NCI-H524 treated with DMSO at 0.1 percent for 48 hours (cell line): Measurements from ENCODE around the gene SEMA4G.

Experiments used
- DNase-seq: peaks from one replicate; lab custom pipeline; 2025; lab: John Stamatoyannopoulos, UW

Gene SEMA4G, protein sequence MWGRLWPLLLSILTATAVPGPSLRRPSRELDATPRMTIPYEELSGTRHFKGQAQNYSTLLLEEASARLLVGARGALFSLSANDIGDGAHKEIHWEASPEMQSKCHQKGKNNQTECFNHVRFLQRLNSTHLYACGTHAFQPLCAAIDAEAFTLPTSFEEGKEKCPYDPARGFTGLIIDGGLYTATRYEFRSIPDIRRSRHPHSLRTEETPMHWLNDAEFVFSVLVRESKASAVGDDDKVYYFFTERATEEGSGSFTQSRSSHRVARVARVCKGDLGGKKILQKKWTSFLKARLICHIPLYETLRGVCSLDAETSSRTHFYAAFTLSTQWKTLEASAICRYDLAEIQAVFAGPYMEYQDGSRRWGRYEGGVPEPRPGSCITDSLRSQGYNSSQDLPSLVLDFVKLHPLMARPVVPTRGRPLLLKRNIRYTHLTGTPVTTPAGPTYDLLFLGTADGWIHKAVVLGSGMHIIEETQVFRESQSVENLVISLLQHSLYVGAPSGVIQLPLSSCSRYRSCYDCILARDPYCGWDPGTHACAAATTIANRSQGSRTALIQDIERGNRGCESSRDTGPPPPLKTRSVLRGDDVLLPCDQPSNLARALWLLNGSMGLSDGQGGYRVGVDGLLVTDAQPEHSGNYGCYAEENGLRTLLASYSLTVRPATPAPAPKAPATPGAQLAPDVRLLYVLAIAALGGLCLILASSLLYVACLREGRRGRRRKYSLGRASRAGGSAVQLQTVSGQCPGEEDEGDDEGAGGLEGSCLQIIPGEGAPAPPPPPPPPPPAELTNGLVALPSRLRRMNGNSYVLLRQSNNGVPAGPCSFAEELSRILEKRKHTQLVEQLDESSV

DNA sequence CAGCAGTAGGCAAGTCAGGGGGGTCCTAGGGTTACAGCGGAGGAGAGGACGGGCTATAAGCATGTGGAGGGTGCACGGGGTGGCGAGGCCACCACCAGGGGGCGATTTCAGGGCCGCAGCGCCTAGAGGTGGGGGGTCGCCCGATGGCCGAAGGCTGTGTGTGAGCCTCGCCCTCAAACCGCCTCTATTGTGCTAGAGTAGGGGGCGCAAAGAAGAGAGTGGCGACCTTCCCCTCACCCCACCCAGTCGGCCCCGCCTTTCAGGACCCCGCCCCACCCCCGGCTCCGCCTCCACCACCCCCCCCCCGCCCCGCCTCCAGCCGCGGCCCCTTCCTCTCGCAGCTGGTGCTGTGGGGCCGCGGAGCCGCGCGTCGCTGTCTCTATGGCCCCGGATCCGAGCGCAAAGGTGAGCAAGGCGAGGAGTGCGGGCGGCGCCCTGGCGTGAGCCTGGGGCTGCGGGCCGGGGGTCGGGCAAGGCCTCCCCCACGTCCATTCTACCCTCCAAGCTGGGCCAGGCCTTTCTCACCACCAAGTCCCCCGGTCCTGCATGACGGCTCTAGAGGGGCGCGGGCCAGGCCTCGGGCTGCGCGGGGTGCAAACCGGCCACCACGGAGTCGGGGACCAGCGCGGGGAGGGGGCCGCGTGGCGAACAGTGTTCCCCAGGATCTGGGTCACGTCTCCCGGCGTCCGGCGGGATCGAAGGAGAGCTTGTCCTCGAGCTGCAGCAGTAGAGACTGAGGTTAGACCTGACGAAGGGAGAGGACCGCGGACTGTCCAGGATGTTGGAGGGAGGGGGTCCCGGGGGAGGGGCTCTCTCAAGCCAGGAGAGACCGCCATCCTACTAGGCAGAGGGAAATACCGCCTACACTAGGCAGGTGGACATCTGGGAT, at the start of gene SEMA4G:
Gene SEMA4G, plus strand, starts transcription at position 318 of the 889 bp plus-strand sequence. CDS start 3,409 bp downstream, outside the sequence.
- DNase-seq: no peak

DNA sequence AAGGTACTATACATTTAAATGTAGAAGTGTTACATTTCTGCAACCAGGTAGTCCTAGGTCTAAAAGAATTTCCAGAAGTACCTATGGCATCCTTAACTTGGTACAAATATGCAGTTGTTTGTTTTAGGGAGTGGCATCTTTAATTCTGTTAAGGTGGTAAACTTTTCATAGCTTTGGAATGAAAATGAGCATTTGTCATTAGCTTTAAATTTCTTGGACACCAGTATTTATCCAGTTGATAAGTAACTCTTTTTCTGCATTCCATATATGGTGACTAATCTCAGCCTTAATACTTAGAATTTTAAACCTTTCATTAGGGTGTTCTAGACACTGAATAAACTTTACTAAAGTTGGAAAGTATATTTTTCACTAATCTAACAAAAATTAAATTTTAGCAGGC, 45.7 kb upstream of the SEMA4G start:
- DNase-seq: no peak

DNA sequence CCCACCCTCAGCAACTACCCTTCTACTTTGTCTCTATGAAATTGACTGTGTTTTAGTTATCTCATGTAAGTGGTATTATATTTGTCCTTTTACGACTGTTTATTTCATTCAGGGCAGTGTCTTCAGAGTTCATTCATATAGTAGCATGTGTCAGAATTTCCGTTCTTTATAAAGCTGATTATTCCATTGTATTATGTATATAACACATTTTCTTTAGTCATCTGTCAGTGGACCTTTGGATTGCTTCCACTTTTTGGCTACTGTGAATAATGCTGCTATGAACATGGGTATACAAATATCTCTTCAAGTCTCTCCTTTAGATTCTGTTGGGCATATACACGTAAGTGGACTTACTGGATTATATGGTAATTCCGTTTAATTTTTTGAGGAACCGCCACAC, 42.0 kb upstream of the SEMA4G start:
- no peak for DNase-seq

DNA sequence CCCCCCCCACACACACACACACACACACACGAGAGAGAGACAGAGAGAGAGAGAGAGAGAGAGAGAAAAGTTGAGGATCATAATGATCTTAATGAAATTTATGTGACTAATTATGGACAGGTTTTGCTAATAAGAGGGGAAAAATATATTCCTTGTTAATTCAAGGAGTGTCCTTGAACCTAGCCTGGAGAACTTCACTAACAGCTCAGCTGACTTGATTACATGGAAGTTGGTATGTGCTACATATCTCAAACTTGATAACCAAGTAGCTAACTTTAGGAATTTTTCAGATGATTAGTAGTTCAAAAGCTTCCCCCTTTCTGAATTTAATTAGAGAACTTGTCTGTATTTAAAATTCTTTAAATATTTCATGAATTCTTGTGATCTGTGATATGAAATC, 41.3 kb upstream of the SEMA4G start:
- DNase-seq: no peak

DNA sequence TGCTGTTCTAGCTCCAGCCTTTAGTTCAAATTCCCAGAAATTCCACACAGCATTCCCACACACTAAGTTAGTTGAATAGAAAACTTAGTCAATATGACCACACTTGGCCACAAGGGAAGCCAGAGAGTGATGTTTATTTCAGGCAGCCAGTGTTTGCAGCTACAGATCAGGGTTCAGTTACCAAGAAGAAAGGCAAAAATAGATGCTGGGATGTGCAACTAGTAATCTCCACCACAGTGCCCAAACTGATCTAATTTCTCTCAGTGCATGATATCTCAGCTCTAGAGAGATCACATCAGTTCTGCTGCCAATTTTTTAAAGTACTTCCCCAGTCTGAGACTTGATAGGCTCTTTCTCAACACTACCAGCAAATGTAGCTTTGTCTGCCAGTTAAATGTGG, 38.9 kb upstream of the SEMA4G start:
- DNase-seq: no peak

DNA sequence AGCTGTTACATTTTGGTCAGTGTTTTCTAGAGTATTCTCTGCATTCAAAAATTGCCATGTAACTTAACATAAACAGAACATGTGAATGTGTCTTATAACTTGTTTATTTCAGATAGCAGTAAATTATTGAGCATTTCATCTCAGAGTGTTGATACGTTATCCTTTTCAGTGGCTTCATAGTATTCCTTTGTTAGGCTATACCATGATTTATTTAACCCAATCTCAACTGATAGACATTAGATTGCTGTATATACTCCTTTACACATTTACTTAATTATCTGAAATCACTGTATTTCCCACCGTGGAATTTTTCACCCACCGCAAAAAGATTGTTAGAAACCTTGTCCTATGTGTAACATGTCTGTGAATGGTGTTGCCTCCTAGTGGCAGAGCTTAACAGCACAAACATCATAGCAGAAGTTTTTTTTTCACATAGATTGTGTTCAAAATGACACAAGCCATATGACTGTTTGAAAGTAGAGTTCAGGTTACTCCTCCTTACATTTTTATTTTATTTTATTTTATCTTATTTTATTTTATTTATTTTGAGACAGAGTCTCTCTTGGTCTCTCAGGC, 35.1 kb upstream of the SEMA4G start:
- DNase-seq: no peak

DNA sequence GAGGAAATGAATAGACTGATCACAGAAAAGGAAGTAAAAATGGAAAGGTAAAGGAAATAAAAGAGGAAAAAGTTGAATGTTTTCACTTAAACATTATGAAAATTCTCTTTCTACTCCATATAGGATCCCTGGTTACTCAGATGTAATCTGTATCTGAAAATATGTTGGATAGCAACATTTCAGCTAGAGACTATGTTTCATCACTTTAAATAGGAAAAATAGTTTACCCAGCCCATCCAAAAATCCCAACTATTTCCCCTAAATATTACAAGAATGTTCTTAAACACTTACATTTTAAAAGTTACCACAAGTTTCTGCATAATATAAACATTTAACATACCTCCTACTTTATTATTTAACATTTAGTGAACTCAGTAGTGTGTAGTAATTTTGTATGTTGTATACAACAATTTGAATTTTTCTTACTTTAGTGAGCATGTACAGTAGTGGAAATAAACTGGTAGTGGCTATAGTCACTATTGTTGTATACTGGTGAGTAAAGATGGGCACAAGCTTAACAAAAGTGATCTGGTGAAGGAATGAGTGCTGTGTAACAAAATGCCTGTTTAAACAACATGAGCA, 29.4 kb upstream of the SEMA4G start:
- DNase-seq: no peak

DNA sequence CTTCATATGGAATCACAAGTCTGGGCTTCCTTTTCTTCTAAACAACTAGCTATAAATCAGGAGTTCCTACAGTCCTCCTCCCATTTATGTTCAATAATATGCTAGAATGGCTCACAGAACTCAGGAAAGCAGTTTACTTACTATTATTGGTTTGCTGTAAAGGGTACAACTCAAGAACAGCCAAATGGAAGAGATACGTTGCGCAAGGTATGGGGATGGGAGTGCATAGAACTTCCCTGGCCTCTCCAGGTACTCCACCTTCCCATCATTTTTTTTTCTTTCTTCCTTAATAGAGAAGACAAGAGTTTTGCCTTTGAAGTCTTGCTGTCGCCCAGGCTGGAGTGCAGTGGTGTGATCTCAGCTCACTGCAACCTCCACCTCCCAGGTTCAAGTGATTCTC, 27.1 kb upstream of the SEMA4G start:
- DNase-seq: no peak

DNA sequence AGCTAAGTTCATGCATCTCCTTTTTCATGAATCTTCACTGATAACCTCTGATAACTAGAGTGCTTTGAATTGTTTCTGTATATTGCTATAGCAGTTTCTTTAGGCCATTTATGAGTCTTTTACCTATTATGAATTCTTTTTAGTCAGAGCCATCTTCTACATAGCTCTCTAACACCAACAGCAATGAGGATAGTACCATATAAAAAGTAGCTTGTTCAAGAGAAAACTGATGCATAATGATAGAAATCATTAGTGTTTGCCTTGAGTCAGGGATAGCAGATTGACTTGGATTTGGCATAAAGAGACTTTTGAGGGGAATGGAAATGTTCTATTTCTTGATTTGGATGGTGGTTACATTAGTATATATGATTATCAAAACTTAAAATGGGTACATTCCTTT, 25.8 kb upstream of the SEMA4G start:
- DNase-seq: no peak

DNA sequence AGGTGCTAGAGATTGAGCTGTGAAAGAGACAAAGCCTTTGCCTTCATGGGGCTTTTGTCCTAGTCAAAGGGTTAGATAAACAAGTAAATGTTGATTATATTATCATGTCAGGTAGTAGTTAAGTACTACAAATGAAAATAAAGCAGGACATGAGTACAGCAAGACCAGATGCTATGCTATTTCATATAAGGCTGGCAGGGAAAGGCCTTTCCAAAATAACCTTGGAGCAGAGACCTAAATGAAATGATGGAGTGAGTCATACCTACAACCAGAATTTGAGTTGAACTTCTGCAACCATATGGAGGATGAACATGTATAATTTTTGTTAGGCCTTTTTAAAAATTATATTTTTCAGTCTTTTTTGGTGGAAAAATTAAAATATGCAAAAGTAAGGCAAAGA, 23.6 kb upstream of the SEMA4G start:
- DNase-seq: no peak

DNA sequence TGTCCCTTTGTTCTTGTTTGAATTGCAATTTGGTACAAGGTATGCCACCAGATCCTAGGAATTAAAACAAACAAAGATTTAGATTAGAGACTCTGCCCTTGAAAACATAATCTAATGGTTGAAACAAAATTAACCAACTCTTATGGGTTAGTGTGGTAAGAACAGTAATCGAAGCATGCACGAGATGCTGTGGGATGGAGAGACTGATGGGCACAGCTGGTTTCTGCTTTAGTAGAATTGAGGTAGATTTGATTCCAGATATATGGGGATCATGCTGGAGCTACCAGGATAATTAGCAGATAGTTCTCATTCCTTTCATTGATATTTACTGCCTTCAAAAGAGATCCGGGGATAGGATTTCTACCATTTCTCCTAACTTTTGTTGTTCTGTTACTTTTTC, 20.4 kb upstream of the SEMA4G start:
- DNase-seq: no peak

DNA sequence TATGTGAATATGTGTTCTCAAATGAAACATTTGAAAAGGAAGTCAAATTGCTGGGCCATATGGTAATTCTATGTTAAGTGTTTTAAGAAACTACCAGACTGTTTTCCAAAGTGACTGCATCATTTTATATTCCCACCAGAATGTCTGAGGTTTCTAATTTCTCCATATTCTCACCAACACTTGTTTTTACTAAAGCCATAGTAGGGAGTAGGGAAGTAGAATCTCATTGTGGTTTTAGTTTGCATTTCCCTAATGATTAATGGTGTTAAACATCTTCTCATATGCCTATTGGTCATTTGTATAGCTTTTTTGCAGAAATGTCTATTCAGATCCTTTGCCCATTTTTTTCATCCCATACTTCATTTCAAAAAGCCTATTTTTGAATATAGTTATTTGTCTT, 9.1 kb upstream of the SEMA4G start:
- DNase-seq: no peak

DNA sequence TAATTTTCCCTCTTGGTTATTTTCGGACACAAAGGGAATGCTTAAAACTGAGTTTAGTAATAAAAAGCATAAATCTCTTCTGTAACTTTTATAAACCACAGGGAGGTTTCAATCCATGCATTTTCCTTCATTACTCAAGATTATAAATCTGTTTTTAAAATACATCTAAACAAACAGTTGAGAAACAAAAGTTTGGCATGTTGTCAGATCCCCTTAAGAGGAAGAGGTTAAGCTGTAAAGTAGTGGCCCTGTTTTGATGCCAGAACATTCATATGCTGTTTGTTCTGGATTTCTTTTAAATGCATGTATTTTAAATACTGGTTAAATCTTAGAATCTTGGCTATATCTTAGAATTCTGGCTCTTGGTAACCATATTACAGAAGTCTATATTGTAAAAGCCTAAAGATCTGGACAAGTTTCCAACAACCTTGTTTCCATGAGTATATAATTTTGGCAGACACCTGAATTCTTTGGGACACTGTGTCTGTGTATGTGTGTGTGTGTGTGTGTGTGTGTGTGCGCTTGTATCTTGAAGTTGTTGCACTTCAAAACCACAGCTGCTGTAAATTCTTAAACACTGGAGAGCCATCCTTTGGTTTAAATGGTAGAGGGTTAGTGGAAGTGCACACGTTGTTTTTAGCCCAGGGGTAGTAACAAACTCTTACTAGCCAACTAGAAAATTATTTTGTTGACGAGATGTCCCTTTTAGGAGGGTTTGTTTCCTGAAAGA, 6.8 kb upstream of the SEMA4G start:
- no peak for DNase-seq

DNA sequence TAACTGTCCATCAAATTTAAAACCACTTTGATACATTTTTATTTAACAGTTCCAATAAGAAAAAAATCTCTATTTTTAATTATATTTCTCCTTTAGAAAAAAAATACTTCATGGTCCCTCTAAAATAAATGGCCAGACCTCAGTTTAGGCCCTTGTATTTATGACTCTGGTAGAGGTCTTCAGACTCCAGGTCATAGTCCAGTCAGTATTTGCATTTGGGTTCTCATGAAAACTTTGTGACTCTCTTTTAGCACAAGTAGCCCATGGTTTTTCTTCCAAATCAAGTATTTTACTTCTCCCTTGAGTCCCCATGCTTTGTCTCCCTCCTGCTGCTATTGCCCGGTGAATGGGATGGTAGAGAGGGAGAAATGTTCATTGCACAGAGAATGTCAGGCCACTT, 5.5 kb upstream of the SEMA4G start:
- DNase-seq: no peak

DNA sequence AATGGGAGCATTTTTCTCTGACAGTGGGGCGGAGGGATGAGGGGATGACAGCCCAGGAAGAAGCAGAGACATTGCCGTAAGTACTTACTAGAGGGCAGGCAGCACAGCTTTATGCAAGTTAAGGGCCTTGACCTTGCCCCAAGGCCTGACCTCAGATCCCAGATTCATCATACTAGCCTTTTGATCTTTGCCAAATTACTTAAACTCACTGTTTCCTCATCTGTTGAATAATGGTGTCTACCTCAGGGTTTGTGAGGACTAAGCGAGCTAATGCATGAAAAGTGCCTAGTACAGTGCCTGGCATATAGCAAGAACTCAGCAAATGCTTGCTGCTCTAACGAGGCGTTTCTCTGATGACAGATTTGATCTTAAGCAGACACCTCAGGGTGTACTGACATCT, 3.5 kb upstream of the SEMA4G start:
- DNase-seq: no peak

DNA sequence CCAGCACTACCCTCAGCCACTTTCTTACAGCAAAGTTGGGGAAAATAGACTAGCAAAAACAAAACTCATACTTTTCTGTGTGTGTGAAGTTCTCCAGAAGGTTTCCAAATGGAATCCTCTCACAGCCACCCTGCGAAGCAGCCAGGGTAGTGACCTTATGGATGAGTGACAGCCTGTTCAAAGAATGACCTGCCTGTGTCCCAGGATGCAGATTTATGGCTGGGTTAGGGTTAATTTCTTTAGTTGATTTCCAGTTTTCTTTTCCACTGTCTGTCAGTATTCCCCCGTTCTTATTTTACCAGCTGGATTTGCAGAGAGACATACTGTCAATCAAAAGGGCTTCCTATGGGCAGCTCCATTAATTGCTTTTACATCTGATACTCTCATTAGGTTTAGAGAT, 2.4 kb upstream of the SEMA4G start:
- DNase-seq: no peak

DNA sequence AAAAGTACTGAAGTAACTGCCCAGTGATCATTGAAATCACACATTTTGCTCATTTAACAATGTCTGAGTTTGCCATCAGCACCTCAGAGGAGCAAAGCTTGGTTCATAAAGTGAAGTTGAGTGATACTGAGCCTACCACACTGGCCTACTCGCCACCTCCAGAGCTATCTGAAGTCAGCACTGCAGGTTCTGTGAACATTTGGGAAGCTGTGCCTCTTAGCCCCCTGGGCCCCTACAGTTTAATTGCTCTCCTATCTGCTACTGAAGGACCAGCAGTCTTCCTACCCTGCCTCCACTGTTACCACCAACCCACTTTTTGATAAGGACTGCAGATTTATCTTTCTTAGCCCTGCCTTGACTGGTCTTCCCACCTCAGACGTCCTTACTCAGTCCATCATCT, 2.0 kb upstream of the SEMA4G start:
- no peak for DNase-seq

DNA sequence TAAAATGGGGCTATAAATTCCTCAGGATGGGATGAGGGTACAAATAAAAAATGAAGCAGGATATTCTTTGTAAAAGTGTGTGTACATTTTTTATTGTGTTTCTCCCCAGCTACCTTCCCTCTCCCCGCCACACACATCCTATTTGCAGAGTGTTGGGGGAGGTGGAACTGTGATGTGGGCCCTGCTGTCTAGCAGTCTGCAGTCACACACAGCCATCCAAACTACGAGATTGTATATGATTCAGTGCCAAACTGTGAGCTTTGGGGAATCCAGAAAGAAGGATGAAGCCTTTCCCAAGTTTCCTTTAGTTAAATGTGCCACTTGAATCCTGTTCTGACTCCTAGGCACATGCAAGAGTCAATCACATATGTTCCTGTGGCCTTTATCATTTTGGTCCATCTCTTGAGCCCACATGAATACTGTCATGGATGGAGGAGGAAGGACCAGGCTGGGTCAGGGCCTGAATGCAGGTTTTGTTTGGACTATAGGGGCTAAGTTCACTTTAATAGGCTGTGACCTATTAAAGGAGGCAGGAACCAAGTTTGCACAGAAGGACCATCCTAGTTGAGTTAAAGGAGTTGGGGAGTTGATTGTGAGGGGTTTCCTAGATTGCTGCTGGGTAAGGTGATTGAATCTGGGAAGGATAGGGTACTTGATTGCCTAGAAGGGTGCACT, 1.1 kb upstream of the SEMA4G start:
- DNase-seq: no peak

DNA sequence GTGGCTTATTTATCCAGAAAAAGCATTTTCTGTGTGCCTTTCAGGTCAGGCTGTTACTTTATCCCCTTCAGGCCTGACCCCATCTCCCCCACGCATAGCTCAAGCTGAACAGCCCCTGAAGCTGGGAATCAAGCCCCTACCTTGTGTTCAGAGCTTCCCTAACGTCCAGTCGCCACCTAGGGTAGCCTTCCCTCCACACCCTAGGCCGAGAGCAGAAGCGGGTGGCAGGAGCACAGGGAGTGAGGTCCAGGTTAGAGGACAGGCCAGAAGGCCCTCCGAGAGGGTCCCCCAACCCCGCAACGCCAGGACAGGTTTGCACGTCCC, 479 bp upstream of the SEMA4G start:
- DNase-seq: no peak

DNA sequence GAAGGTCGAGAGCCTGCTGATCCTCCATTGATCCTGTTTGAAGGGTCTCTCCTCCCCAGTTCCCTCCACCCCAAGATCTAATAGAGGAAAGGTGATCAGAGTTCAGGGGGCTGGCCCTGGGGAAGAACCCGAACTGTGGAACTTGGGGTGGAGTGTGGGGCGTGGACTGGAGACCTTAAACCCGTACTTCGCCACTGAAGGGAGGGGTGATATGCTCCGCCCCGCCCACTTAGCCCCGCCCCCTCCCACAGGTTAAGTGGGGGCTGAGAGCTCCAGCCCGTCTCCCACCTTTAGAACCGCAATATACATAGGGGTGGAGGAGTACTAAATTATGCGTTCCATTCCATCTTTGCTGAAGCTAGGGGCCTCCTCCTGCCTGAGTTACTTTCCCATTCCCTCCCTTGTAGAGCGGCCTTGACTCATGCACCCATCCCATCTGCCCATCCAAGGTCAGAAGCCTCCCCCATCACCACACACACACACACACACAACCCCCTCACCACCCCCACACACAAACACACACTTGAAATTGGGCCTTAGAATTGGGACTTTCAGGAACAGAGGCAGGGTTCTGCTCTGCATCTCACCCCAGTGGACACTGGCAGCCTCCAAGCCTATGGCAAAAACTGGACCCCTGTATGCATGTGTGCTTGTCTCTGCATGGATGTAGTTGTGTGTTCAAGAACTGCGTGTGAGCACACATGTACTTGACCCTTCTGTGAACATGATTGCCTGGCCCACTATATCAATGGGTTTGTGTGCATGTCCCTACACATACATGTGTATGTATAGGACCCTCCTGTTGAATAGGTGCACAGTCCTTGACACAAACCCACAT, 991 bp downstream of the SEMA4G start:
- no peak for DNase-seq
